HG02970 (cell line): ENCODE results near the gene NFAM1.
A peak's percentile ranks its signal among the peaks of the same experiment; 100 is the strongest.

Experiments
- ATAC-seq: cut with Tn5 transposase; IDR thresholded peaks from one replicate; pipeline ENCODE4 v1.9.1; 2021; ENCODE audit warnings: mild to moderate bottlenecking, moderate library complexity, moderate number of reproducible peaks; ENCODE audit not compliant: unreplicated experiment, low FRiP score

NFAM1 gene

DNA sequence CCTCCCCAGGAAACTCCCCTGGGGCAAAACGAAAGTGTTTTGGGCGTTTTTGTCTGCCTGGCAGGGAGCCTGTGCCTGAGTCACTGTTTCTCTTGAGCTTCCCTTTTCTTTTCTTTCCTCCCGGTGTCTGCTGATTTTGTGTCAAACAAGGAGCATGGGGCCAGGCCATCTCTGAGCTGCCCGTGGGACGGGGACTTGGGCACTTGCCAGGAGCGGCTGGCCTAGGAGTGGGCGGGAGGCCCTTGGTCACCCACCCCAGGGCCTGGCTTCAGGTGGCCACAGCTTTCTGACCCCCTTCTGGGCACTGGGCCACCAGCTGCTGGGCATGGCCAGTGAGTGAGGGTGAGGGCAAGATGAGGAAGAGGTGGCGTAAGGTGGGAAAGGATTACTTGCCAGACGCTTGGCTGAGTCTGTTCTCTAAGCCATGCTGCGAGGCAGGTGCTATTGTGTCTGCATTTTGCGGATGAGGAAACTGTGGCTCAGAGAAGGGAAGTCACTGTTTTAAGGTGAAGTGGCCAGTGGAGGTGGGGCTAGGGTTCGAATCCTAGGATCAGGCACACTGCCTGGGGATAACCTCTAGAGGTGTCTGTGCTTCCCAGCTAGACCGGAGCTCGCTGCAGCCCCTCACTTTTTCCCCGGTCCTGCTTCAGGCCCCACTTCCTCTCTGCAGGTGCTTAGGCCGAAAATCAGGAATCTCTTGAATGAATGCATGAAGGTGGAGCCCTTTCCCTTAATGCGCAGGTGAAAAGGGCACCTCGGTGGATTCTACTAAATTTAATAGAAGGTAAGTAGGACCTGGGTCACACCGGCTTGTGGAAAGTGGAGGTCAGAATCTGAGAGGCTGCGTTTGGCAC is 7.8 kb upstream of the NFAM1 start:
- ATAC-seq = no peak

GRCh38 chr22:42439021-42439567 is 6.9 kb upstream of the NFAM1 start:
- ATAC-seq = no peak

GRCh38 chr22:42438293-42438650 is 6.1 kb upstream of the NFAM1 start:
- ATAC-seq = no peak

GRCh38 chr22:42437488-42438292 is 5.5 kb upstream of the NFAM1 start:
- ATAC-seq = peak; percentile 55

DNA sequence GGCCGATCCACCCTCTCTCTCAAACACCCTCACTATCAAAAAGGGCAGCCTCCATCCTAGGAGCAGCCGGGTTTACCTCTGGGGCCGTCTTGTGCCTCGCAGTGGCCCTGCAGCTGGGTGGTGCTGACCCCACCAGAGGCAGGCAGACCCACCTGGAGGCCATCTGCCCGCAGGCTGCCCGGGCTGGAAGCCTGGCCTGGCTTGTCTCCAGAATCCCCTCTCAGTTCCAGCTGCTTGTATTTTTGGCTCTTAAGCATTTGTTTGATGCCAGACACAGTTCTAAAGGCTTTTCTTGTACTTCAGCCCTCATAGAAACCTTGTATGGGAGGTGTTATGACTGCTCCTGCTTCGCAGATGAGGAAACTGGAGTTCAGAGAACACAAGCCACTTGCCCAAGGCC is 4.2 kb upstream of the NFAM1 start:
- no peak for ATAC-seq

DNA sequence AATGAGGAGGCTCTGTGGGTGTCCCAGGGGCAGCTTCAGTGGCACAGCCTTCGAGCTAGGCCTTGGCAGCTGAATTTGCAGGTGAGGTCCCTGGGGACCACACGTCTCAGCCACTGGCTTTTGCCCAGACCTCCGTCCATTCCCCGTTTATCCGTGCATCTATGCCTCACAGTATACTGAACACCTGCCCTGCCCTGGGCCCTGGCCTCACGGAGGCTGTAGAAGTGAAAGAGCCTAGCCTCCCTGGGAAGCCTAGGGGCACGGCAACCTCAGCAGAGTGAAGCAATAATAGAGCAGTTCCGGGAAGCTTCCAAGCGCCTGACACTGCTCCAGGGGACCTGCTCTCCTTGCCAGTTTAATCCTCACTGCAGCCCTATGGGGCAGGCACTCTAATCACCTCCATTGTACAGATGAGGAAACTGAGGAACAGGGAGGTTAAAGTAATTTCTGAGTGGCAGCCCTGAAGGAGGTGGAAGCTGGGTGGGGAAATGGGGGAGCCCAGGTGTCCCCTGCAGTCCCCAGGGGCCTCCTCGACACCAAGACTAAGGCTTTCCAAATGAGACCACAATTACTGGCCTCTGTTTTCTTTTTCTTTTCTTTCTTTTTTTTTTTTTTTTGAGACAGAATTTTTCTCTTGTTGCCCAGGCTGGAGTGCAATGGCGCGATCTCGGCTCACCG is 2.7 kb upstream of the NFAM1 start:
- no peak for ATAC-seq

DNA sequence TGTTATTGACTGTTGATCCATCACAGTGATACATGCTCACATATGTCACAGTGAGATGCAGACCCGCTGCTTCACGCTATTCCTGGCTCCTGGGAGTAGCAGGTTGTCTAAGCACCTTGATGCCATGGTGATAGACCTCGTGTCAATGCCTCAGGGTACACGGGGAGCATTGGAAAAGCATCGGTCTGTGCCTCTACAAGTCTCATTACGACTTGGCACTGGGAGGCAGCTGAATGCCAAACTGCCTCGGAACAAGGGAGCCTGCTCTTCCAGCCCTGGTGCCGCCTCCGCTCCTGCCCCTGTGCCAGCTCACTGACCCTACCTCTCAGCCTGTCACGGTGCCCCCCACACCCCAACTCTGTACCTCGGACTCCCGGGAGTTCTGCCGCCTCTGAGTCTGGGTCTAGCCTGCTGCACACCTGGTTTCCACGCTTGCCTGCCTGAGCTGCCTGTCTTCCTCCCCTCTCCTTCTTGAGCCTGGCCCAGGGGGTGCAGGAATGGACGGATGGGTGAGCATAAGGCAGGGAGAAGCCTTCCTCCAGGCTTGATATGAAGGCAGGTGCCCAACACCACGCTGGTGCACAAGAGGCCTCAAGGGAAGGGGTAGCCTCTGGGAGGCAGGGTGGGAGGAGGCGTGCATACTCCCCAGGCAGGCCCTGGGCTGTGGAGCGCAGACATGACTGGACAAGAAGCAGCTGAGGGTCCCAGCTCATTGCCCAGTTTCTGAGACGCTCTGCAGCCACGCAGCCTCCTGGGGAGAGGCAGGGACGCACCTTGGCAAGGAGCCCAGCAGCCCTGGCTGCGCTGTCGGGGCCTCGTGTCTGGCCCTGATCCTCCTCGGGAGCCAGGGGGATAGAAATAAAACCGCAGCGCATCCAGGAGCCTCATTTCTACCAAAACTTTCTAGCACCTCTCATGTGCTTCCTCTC is 1.8 kb upstream of the NFAM1 start:
- no peak for ATAC-seq

- ATAC-seq = no peak
These were observed 615 bp upstream of the NFAM1 start for GRCh38 chr22:42432818-42433217.

DNA sequence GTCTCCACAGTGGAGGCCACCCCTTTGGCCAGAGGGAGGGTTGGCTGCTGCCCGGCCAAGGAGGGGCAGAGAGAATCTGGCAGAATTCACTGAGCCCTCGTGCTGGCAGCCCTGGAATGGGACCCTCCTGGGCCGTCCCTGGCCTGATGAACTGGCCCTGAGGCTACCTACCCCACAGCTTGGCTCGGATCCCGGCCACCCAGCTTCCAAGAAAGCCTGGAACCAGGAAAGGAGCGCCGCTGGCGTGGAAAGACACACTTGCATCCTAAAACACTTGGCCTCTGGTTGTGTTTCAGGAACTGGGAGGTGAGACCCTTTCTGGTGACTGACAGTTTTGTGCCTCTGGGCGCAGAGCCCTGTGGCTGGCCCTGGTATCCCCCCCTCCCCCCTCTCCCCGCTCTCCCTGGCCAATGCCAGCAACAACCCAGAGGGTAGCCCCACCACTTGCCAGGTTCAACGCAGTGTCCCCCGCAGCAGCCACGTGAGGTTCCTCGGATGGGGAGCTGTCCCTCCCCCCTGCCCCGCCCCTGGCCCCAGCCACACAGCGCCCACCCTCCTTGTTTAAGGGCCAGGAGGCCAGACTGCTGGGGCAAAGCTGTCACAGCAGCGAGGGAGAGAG is 693 bp downstream of the NFAM1 start:
- ATAC-seq = no peak

DNA sequence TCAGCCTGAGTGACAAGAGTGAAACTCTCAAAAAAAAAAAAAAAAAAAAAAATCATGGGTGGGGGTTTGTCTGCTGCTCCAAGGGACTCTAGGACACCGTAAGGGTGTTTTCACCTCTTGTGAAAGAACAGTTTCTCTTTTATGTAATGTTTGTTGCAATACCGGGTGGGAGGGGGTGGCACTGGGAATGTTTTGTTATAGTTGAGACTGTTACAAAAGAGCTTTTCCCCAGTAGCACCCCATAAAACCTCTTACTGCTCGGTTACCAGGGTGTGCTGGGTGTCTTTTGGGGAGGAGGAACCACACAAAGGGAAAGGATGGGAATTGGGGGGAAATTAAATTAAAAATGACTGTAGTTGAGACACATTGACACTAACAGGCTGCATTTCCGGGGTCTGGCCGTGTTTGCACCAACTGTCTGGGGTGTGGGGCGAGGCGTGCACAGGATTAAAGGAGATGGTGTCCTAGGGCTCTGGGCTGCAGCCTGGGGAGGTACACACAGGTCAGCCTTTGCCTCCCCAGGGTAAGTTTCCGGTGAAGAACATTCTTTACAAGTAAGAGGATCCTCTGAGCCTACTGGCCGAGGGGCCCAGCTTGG is 1.6 kb downstream of the NFAM1 start:
- ATAC-seq = no peak

DNA sequence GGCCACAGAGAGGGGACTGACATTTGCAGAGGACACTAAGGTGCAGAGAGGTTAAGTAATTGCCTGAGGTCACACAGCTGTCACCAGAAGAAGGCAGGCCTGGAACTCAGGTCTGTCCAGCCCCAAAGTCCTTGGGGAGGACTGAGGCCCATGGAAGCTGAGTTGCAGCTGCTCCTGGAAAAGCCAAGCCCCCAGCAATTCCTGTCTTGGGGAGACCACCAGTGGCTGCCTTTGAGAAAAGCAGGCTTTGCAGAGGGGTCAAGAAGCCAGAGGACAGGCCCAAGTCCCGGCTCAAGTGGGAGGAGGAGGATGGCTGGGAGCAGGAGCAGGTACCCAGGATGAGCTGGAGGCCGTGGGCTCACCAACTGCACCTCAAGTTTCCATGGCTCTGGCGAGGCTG is 3.4 kb downstream of the NFAM1 start:
- ATAC-seq = no peak

DNA sequence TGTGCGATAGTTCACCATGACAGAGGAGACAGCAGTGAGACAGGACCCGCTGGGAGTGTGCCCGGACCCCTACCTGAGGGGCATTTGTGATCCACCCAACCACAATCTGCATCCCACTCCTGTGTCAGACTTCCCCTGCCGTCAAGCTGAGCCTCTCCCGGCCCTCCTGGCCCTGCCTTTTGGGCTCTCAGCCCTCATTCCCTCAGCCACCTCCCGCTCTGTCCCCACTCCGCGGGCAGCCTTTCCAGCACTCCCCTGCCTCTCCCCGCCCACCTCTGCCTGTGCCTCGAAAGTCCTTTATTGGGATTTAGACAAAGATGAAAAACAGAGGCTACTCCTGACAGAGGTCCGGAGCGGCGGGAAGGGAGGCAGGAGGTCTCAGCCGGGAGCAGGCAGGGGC is 4.2 kb downstream of the NFAM1 start:
- no peak for ATAC-seq

GRCh38 chr22:42427167-42427566 is 5.0 kb downstream of the NFAM1 start:
- ATAC-seq = no peak

- no peak for ATAC-seq
These were observed 6.2 kb downstream of the NFAM1 start for GRCh38 chr22:42425989-42426355.

DNA sequence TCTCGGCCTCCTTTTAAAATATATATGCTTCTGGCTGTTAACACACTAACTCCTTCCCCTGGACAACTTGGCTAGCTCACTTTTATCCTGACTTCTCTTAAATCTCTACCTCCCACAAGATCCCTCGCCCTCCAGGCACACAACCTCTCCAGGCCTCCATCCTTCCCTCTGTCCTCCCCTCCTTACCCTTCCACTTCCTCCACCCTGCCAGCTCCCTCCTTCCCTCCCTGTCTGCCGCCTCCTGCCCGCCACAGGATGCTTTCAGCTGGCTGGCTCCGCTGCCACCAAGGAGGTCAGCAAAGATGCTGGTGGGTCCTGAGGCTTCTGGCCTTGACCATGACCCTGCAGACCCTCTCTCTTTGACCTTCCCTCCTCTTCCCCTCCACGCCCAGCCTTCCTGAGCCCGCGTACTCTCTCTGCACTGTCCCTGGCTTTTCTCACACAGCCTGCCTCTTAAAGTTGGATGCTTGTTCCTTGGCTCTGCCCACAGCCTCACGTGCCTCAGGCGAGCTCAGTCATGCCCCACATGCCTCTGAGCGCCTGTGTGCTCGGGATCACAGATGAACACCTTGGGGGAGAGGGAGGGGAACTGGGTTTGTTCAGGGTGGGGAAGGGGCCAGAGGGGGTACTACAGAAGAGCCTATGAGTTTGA is 6.7 kb downstream of the NFAM1 start:
- ATAC-seq = no peak

DNA sequence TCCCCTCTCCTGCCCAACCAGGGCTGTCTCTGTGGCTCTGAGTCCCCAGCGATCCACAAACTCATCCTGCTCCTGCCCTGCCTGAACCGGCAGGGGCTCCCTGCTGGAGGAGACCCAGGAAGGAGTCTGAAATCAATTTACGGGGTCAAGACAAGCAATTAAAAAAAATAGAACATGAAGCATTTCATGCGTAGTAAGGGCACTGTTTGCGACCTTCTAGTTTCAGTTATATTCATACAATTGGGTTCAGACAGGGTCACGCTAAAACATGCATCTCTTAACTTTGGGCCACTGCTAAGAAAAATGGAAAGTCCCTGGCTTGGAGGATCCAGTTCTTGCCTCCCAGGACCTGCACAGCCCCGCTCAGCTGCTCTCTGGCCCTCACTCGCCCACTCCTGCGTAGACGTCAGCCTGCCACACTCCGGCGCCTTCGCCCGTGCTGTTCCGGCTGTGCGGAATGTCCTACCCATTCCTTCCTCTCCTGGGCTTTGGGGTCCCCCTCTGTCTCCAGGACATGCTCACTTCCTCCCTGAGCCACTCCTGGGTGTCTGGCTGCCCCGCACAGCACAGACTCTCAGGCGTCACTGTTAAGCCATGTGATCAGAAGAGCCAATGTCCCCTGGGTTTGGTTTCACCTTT is 12.8 kb downstream of the NFAM1 start:
- no peak for ATAC-seq

DNA sequence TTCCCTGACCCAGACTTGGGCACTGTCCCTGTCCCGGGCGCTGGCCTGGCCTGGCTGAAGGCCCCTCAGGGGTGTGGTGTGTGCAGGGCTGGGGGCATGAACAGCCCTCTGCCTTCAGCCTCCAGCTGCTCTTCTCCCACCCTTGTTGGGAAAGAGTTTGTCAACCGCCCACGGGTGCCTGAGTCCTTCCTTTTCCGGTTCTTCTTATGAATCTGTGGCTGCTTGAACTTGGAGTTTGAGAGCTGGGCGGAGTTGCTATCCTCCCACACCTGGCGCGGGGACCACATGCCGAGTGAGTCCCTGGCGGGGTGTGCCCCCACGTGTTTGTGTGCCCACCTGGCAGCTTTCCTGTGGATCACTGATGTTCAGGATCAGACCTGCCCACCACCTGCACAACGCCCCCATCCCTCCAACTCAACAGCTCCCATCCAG is 13.4 kb downstream of the NFAM1 start:
- no peak for ATAC-seq

DNA sequence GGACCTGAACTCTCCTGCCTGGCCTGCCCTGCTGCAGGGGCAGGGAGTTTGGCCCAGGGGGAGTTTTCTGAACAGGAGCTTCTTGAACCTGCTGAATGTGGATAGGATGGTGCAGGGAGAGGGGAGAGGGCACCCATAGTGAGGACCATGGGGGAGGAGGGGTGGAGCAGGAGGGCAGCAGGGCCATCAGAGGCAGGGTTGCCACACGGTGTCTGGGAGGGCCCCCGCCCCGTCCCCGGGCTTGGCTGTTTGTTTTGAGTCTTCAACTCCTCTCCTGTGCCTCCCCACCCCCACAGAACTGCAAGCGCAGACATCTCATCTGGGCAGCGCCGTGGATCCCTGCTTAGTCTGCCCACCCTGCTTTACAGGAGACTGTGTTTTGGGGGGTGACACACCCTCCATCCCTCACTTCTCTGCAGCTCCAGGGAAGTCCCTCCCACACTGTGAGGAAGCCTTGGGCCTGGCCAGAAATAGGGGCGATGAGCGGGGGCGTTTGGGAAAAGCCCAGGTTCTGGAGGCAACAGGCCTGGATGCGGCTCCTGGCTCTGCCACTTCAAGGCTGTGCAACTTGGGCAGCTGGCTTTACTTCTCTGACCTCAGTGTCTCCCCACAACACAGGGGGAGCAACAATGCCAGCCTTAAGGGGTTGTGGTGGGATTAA is 14.4 kb downstream of the NFAM1 start:
- no peak for ATAC-seq
